HG03342 (cell line): Measurements from ENCODE around the gene CDHR3.
"Not testable (repeated sequence)": the region's sequence is repeated elsewhere in the genome, so short reads cannot be mapped to it uniquely, and the experiment has no call there.

ENCODE experiments used
- ATAC-seq: cut with Tn5 transposase; IDR thresholded peaks from one replicate; pipeline ENCODE4 v1.9.1; 2021; ENCODE audit warnings: mild to moderate bottlenecking, moderate library complexity; ENCODE audit not compliant: unreplicated experiment

Gene CDHR3

GRCh38 chr7:105996860-105997737 lies 34.0 kb downstream of the CDHR3 start:
- no peak for ATAC-seq

- ATAC-seq: no peak
These were observed 36.2 kb downstream of the CDHR3 start for GRCh38 chr7:105999256-105999655.

GRCh38 chr7:106001196-106001595 lies 38.1 kb downstream of the CDHR3 start:
- no peak for ATAC-seq

- no peak for ATAC-seq
These were observed 38.8 kb downstream of the CDHR3 start for GRCh38 chr7:106001886-106002285.

GRCh38 chr7:106003525-106004064 lies 40.5 kb downstream of the CDHR3 start:
- ATAC-seq: no peak

- no peak for ATAC-seq
These were observed 43.8 kb downstream of the CDHR3 start for GRCh38 chr7:106006906-106007305.

- not testable (repeated sequence) for ATAC-seq
These were observed 44.7 kb downstream of the CDHR3 start for GRCh38 chr7:106007796-106008195.

GRCh38 chr7:106009503-106010226 lies 46.6 kb downstream of the CDHR3 start:
- ATAC-seq: peak; percentile 85

GRCh38 chr7:106010331-106010730 lies 47.3 kb downstream of the CDHR3 start:
- no peak for ATAC-seq

GRCh38 chr7:106010866-106011265 lies 47.8 kb downstream of the CDHR3 start:
- ATAC-seq: no peak

- ATAC-seq: no peak
These were observed 49.1 kb downstream of the CDHR3 start for GRCh38 chr7:106012184-106012583.

GRCh38 chr7:106012935-106013439 lies 49.9 kb downstream of the CDHR3 start:
- ATAC-seq: no peak

- no peak for ATAC-seq
These were observed 52.5 kb downstream of the CDHR3 start for GRCh38 chr7:106015381-106016218.

GRCh38 chr7:106016331-106016730 lies 53.3 kb downstream of the CDHR3 start:
- ATAC-seq: no peak

- no peak for ATAC-seq
These were observed 54.6 kb downstream of the CDHR3 start for GRCh38 chr7:106017657-106018056.

GRCh38 chr7:106018566-106019469 lies 55.8 kb downstream of the CDHR3 start:
- ATAC-seq: no peak

- ATAC-seq: no peak
These were observed 56.4 kb downstream of the CDHR3 start for GRCh38 chr7:106019470-106019820.

GRCh38 chr7:106021151-106022067 lies 58.3 kb downstream of the CDHR3 start:
- no peak for ATAC-seq
